Calu3 (cell line): ENCODE data around the gene TOE1. TPM values are rescaled to one million over a fixed set of nuclear protein-coding genes. Genes with fewer than 3 reads are reported as not detected.

ENCODE experiments used
- BruUV-seq: library from RNA; stranded (reverse); fragments of 400-500 nt; replicated peaks from 2 replicates; lab custom pipeline; 2021; lab: Mats Ljungman, UMichigan
- CTCF ChIA-PET: fragments of 300-600 bp; sonication (Branson Sonifier 250); formaldehyde crosslinking; loops from one replicate; lab custom pipeline; 2022; ENCODE audit warnings: antibody characterized with exemption; lab: Charles Lee
- DNase-seq: peaks from one replicate; pipeline ENCODE4 v3.0.0; 2022
- H3K27ac Mint-ChIP-seq: one replicate; pipeline ENCODE4 v1.8.0; 2022; ENCODE audit warnings: mixed read lengths; ENCODE audit not compliant: unreplicated experiment
- H3K27me3 Mint-ChIP-seq: one replicate; pipeline ENCODE4 v1.8.0; 2022; ENCODE audit warnings: mixed read lengths; ENCODE audit not compliant: unreplicated experiment
- H3K36me3 Mint-ChIP-seq: one replicate; pipeline ENCODE4 v1.8.0; 2022; ENCODE audit warnings: mild to moderate bottlenecking, moderate library complexity, mixed read lengths; ENCODE audit not compliant: insufficient read depth, unreplicated experiment
- H3K4me1 Mint-ChIP-seq: one replicate; pipeline ENCODE4 v1.8.0; 2022; ENCODE audit warnings: mild to moderate bottlenecking, low read depth, mixed read lengths; ENCODE audit not compliant: unreplicated experiment
- H3K4me3 Mint-ChIP-seq: one replicate; pipeline ENCODE4 v1.8.0; 2022; ENCODE audit warnings: mild to moderate bottlenecking, low read depth, moderate library complexity, mixed read lengths; ENCODE audit not compliant: unreplicated experiment
- H3K9me3 Mint-ChIP-seq: one replicate; pipeline ENCODE4 v1.8.0; 2022; ENCODE audit warnings: low read depth, mixed read lengths; ENCODE audit not compliant: unreplicated experiment
- CTCF ChIP-seq: fragments of 200-600 bp; IDR thresholded peaks from one replicate; pipeline ENCODE4 v1.8.0; 2022; ENCODE audit warnings: antibody characterized with exemption; ENCODE audit not compliant: unreplicated experiment
- intact Hi-C: fragments of 100-400 bp; cut with micrococcal nuclease; formaldehyde crosslinking; loops from one replicate; pipeline ENCODE4 v1.10.0; 2022; ENCODE audit not compliant: unreplicated experiment
- total RNA-seq: library from RNA; stranded (reverse); gene quantifications from 2 replicates; pipeline ENCODE4 v1.2.3, GENCODE V29; 2022

The TOE1 gene
- total RNA-seq, 1 experiment from 2014 or later: 14.2 TPM

GRCh38 chr1:45321444-45321843 lies 18.5 kb upstream of the TOE1 start:
- H3K36me3 Mint-ChIP-seq: peaks cover 8% of the 10 kb centered on the region
- no peak for TF ChIP-seq CTCF
- no peak overlapping the region for H3K4me3 Mint-ChIP-seq
- H3K9me3 Mint-ChIP-seq: no peaks in the 10 kb centered on the region
- DNase-seq: no peak
- no TSS peak for BruUV-seq
- no peaks in the 10 kb centered on the region for H3K4me1 Mint-ChIP-seq
- intact Hi-C loops: no loop called here
- no peak overlapping the region for H3K27ac Mint-ChIP-seq
- CTCF ChIA-PET: interaction anchor here (0.5 to 0.6 kb wide), 2 partner anchors 253 to 1112 kb away, joined by 3 read pairs; no protein-coding TSS in a partner anchor
- no peaks in the 10 kb centered on the region for H3K27me3 Mint-ChIP-seq

DNA sequence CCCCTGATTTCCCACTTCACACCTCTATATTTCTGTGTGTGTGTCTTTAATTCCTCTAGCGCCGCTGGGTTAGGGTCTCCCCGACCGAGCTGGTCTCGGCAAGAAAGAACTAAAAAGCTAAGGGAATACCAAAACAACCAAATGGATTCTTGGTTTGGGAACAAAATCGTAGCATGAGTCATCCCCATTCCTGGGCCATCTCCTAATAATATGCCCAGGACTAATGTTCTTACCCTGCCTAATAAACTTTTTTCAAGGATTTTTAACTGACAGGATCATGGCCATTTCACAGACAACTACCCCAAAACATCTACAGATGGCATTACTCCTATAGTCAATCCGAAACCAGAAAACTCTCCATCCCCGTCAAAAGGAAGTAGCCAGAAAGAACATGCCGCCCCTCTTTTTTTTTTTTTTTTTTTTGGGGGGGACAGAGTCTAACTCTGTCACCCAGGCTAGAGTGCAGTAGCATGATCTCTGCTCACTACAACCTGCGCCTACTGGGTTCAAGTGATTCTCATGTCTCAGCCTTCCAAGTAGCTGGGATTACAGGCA lies 17.4 kb upstream of the TOE1 start:
- intact Hi-C loops: no loop called here
- DNase-seq: no peak
- Mint-ChIP-seq H3K27me3 (no peaks in the 10 kb centered on the region), H3K4me1 (no peaks in the 10 kb centered on the region), H3K36me3 (peaks cover 19% of the 10 kb centered on the region), H3K4me3 (no peak overlapping the region), H3K27ac (no peak overlapping the region), H3K9me3 (no peaks in the 10 kb centered on the region)
- CTCF ChIA-PET: interaction anchor here (0.7 kb wide), 2 partner anchors 191 to 214 kb away, joined by 7 to 11 read pairs; no protein-coding TSS in a partner anchor
- TF ChIP-seq CTCF: no peak
- BruUV-seq: no TSS peak

DNA sequence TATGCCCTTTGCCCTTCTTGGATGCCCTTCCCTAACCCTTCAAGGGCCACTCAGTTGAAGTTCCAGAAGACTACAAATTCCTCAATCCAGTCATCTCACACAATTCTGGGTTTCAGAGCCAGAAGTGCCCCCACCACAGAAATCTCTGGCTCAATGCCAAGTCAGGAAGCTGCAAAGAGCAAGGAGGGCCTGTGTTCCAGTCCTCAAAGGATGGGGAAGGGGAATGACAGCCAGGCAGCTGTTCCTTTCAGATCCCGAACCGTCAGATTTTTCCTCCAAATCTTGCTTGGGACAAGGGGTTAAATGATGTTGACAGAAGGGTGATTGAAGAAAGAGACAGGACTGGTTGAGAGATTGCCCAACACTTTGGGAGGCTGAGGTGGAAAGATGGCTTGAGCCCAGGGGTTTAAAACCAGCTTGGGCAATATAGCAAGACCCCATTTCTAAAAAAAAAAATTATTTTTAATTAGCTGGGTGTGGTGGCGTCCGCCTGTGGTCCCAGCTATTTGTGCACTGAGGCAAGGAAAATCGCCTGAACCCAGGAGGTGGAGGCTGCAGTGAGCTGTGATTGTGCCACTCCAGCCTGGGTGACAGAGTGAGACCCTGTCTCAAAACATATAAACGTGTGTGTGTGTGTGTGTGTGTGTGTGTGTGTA lies 14.0 kb upstream of the TOE1 start:
- Mint-ChIP-seq H3K4me3 (peak overlapping the region; percentile 72), H3K4me1 (peaks cover 22% of the 10 kb centered on the region), H3K9me3 (no peaks in the 10 kb centered on the region), H3K27ac (peak overlapping the region; percentile 33), H3K36me3 (peaks cover 38% of the 10 kb centered on the region), H3K27me3 (no peaks in the 10 kb centered on the region)
- TF ChIP-seq CTCF: no peak
- no peak for DNase-seq
- CTCF ChIA-PET: interaction anchor here (0.6 to 2.9 kb wide), 4 partner anchors 14 to 1002 kb away, joined by 3 to 10 read pairs (median 8); partner anchors contain the start of genes MUTYH and TOE1
- BruUV-seq: no TSS peak
- intact Hi-C loops: no loop called here

DNA sequence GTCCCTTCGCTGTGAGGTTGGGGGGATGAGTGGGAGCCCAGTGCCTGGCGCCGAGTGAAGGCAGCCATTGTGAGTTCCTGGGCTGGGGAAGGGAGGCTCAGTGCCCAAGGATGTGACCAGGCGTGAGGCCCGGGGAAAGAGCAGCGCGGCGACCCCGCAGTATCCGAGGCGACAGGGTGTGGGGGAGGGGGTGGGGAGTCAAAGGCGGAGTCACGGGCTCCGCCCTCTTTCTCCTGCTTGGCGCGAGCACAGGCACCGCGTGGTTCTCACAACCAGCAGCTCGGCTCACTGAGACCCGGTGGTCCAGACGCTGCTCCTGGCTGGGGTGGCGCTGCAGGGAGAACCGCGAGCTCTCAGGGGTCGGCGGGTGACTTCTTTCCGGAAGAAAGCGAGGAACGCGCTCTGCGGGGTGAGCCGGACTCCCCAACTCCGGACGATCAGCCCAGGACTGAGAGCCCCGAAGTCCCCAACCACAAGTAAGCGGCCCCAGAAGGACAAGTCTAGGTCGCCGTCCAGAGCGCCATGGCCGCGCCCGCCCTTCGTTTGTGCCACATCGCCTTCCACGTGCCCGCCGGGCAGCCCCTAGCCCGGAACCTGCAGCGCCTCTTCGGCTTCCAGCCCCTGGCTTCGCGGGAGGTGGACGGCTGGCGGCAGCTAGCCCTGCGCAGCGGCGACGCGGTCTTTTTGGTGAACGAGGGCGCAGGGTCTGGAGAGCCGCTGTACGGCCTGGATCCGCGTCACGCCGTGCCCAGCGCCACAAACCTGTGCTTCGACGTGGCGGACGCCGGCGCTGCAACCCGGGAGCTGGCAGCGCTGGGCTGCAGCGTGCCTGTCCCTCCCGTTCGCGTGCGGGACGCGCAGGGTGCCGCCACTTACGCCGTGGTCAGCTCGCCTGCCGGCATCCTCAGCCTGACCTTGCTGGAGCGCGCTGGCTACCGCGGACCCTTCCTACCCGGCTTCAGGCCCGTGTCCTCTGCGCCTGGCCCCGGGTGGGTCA lies 13.0 kb upstream of the TOE1 start, which contains the start of gene HPDL:
Gene HPDL, plus strand, starts transcription at position 269 of the 997 bp plus-strand sequence. Its CDS starts 254 bp downstream, at position 523.
- no peak for TF ChIP-seq CTCF
- peaks cover 22% of the 10 kb centered on the region for H3K4me1 Mint-ChIP-seq
- intact Hi-C loops: no loop called here
- H3K27ac Mint-ChIP-seq: peak within 1 kb of the TSS; percentile 33
- H3K36me3 Mint-ChIP-seq: peaks cover 38% of the 10 kb centered on the region
- TSS peak; percentile 85 for BruUV-seq
- CTCF ChIA-PET: interaction anchor here (0.6 to 2.9 kb wide), 3 partner anchors 13 to 339 kb away, joined by 4 to 10 read pairs (median 10); partner anchors contain the start of genes MUTYH and TOE1
- peak within 1 kb of the TSS; percentile 72 for H3K4me3 Mint-ChIP-seq
- H3K27me3 Mint-ChIP-seq: no peaks in the 10 kb centered on the region
- H3K9me3 Mint-ChIP-seq: no peaks in the 10 kb centered on the region
- peak; percentile 62 for DNase-seq
